Subcutaneous abdominal adipose tissue (tissue), 5 donors: ENCODE results near the gene LRRC28.

Experiments used
- H3K27ac ChIP-seq: one replicate; pipeline ENCODE4 v1.7.0; 2013; ENCODE audit warnings: low read depth, mild to moderate bottlenecking, inconsistent platforms, low read length, moderate library complexity
- H3K27me3 ChIP-seq, 5 donors: one replicate each; pipeline ENCODE4 v1.7.0; 2013; ENCODE audit warnings: low read length in 5 of 5, inconsistent platforms in 1 of 5; ENCODE audit not compliant: control insufficient read depth in 5 of 5, insufficient read depth in 4 of 5
- H3K36me3 ChIP-seq, 5 donors: one replicate each; pipeline ENCODE4 v1.7.0; 2013; ENCODE audit warnings: low read length in 5 of 5; ENCODE audit not compliant: control insufficient read depth in 5 of 5, insufficient read depth in 5 of 5
- H3K4me1 ChIP-seq, 5 donors: one replicate each; pipeline ENCODE4 v1.7.0; 2013; ENCODE audit warnings: low read length in 5 of 5, mild to moderate bottlenecking in 3 of 5, moderate library complexity in 1 of 5; ENCODE audit not compliant: control insufficient read depth in 5 of 5, insufficient read depth in 5 of 5
- H3K4me3 ChIP-seq, 5 donors: one replicate each; pipeline ENCODE4 v1.7.0; 2013; ENCODE audit warnings: low read length in 5 of 5, low read depth in 1 of 5
- H3K9ac ChIP-seq, 5 donors: one replicate each; pipeline ENCODE4 v1.7.0; 2013; ENCODE audit warnings: low read length in 5 of 5, mild to moderate bottlenecking in 4 of 5, moderate library complexity in 3 of 5
- H3K9me3 ChIP-seq, 5 donors: one replicate each; pipeline ENCODE4 v1.7.0; 2013; ENCODE audit warnings: low read length in 5 of 5; ENCODE audit not compliant: control insufficient read depth in 5 of 5
- donor health status: healthy.
- donor health status: healthy.
- donor health status: healthy.
- donor health status: healthy.
- donor health status: healthy.

The LRRC28 gene

DNA sequence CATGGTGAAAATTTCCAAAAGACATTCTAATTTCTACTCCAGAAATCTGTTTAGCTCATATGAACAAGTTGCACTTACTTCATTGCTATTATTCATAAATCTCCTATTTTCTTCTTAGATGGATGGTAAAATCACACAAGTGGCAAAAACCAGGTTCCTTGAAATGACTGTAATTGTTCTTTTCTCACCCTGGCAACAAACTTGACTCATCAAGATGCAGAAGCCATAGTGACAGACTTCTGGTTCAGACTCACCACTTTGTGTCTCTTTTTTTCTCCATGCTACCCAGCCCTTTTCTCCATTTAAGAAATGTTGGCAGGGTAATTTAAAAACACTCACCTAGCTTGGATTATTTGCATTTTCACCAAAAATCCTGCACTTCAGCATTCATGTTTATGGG, 82.1 kb downstream of the LRRC28 start:
- Histone ChIP-seq H3K27ac (no peak overlapping the region), H3K9me3 (no peaks in the 10 kb centered on the region), H3K27me3 (no peaks in the 10 kb centered on the region), H3K36me3 (peaks cover 0 to 7% (median 3%) of the 10 kb centered on the region in 5 donors), H3K4me1 (no peaks in the 10 kb centered on the region), H3K9ac (no peak overlapping the region), H3K4me3 (no peak overlapping the region)

- peaks cover 0 to 7% (median 7%) of the 10 kb centered on the region in 5 donors for H3K36me3 ChIP-seq
- no peak overlapping the region for H3K4me3 ChIP-seq
- no peak overlapping the region for H3K27ac ChIP-seq
- H3K27me3 ChIP-seq: no peaks in the 10 kb centered on the region
- H3K4me1 ChIP-seq: no peaks in the 10 kb centered on the region
- no peak overlapping the region for H3K9ac ChIP-seq
- H3K9me3 ChIP-seq: no peaks in the 10 kb centered on the region
Measured at GRCh38 chr15:99333981-99334380, 82.7 kb downstream of the LRRC28 start.

DNA sequence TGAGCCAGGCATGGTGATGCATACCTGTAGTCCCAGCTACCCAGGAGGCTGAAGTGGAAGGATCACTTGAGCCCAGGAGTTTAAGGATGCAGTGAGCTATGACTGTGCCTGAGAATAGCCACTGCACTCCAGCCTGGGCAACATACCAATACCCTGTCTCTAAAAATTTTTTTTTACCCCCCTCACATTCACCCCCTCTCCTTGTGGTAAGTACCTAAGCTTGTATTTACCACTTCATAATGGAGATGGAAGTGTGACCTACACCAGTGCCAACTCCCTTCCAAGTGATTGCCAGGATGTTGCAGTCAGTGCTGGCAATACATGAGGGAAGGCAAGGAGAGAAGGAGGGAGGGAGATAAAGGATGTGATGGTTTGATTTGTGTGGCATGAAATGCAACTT, 84.2 kb downstream of the LRRC28 start:
- Histone ChIP-seq H3K4me3 (no peak overlapping the region), H3K36me3 (peaks cover 0 to 8% (median 7%) of the 10 kb centered on the region in 5 donors), H3K4me1 (no peaks in the 10 kb centered on the region), H3K9me3 (no peaks in the 10 kb centered on the region), H3K9ac (no peak overlapping the region), H3K27ac (no peak overlapping the region), H3K27me3 (no peaks in the 10 kb centered on the region)

DNA sequence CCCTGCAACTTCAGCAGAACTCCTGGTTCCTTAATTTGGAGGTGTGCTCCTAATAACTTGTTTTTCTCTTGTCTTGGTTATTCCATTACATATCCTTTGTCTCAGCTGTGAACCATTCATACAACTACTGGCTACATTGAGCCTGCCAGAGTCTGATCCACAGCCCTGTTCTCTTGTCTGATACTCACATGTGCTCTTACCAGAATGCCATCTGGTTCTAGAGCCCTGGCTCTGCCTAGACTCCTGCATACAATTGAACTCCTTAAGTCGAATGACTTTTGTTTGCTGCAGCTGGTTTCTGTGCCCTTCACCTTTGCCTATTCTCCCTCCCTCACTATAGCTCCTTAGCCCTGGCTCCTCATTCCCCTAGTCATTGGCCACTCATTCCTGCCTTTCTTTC, 85.5 kb downstream of the LRRC28 start:
- H3K4me1 ChIP-seq: no peaks in the 10 kb centered on the region
- H3K4me3 ChIP-seq: no peak overlapping the region
- no peak overlapping the region for H3K9ac ChIP-seq
- no peak overlapping the region for H3K27ac ChIP-seq
- no peaks in the 10 kb centered on the region for H3K9me3 ChIP-seq
- H3K36me3 ChIP-seq: peaks cover 0 to 8% (median 7%) of the 10 kb centered on the region in 5 donors
- H3K27me3 ChIP-seq: no peaks in the 10 kb centered on the region

GRCh38 chr15:99340347-99340746, 89.1 kb downstream of the LRRC28 start:
- Histone ChIP-seq H3K4me3 (no peak overlapping the region), H3K36me3 (peaks cover 0 to 7% (median 5%) of the 10 kb centered on the region in 5 donors), H3K27me3 (no peaks in the 10 kb centered on the region), H3K4me1 (peaks cover 0 to 3% (median 0%) of the 10 kb centered on the region in 5 donors), H3K9me3 (no peaks in the 10 kb centered on the region), H3K9ac (no peak overlapping the region), H3K27ac (no peak overlapping the region)

GRCh38 chr15:99341786-99342185, 90.5 kb downstream of the LRRC28 start:
- H3K36me3 ChIP-seq: peaks cover 0 to 7% (median 0%) of the 10 kb centered on the region in 5 donors
- H3K4me1 ChIP-seq: peaks cover 0 to 3% (median 0%) of the 10 kb centered on the region in 5 donors
- no peak overlapping the region for H3K4me3 ChIP-seq
- H3K27me3 ChIP-seq: no peaks in the 10 kb centered on the region
- H3K27ac ChIP-seq: no peak overlapping the region
- H3K9ac ChIP-seq: no peak overlapping the region
- no peaks in the 10 kb centered on the region for H3K9me3 ChIP-seq

DNA sequence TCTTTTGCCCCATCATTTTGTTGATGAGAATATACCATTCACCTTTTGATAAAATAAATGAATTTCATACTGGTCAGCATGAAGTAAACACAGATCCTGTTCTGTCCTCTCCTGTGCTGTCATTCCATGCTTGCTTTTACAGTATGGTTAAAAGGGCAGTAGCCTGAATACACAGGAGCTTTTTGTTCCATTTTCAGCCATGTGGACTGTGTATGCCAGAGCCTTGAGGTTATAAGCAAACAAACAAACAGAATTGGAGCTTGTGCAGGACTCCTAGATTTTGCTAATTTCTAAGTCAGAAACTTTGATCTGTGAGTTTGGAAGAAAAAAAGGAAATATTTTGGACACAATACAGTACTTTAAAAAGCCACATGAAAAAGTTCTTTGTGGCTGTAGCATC, 91.9 kb downstream of the LRRC28 start:
- Histone ChIP-seq H3K27ac (no peak overlapping the region), H3K4me1 (peaks cover 0 to 3% (median 0%) of the 10 kb centered on the region in 5 donors), H3K36me3 (peaks cover 0 to 5% (median 0%) of the 10 kb centered on the region in 5 donors), H3K9ac (no peak overlapping the region), H3K27me3 (no peaks in the 10 kb centered on the region), H3K4me3 (no peak overlapping the region), H3K9me3 (no peaks in the 10 kb centered on the region)

DNA sequence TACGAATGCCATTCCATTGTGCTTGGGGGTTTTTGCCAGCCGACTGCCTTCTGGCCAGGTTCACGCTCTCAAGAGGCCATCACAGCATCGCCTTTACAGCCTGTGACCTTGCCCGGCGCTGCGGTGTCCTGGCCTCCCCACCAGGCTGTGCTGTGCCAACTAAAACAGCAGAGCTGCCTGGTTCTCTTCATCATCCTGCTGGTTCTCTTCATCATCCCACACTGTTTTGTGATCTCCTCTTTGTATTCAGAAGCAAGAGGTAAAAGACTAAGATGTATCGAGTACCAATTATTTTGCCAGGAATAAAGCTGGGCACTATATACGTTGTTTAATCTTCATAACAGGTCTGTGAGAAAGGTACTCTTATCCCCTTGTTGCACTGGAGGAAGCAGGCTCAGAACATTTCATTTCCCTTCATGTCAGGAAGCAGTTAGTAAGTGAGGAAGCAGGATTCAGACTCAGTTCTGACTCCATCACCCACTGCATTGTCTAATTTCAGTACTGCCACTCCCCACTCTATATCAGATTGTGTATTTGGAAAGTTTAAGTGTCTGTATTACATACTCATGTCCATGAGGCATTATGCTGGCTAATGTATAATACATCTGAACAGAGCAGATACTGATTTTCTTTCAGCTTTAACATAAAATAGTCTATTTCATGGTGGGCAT, 92.7 kb downstream of the LRRC28 start:
- Histone ChIP-seq H3K36me3 (peaks cover 0 to under 1% (median 0%) of the 10 kb centered on the region in 5 donors), H3K27ac (no peak overlapping the region), H3K9ac (no peak overlapping the region), H3K27me3 (no peaks in the 10 kb centered on the region), H3K9me3 (no peaks in the 10 kb centered on the region), H3K4me1 (peaks cover 0 to 3% (median 0%) of the 10 kb centered on the region in 5 donors), H3K4me3 (no peak overlapping the region)

DNA sequence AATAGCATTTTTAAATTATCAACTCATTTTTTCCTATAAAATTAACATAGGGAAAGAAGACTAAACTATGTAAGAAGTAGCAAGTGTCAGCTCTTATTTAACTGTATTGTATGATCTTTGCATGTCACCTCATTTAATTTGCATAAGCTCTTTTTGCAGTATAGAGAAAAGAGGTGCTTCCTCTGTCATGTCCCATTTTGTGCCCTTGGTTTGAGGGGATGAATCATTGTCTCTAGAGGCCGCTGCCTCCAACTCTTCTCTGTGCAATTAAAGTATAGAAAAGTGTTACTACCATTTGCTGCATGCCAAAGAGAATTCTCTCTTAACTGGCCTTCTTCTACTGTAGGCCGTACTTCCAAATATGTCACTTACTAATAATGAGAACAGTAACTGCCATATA, 93.4 kb downstream of the LRRC28 start:
- Histone ChIP-seq H3K9ac (no peak overlapping the region), H3K4me3 (no peak overlapping the region), H3K9me3 (no peaks in the 10 kb centered on the region), H3K27ac (no peak overlapping the region), H3K4me1 (peaks cover 0 to 3% (median 0%) of the 10 kb centered on the region in 5 donors), H3K36me3 (no peaks in the 10 kb centered on the region), H3K27me3 (no peaks in the 10 kb centered on the region)

DNA sequence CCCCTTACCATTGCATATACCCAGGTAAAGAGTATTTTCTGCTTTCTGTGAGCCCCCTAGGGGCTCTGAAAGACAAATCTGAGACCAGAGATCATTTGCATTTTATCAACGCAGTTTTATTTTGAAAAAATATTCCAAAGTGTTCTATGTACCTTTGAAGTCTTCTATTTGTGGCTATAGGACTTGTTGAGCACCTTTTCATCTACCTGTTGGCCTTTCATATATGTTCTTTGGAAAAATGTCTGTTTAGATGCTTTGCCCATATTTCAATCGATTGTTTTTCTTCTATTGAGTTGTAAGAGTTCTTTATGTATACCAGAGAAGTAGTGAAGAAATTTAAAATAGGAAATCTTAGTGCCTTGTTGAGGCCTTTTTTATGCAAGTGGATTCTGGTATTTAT, 94.0 kb downstream of the LRRC28 start:
- Histone ChIP-seq H3K9ac (no peak overlapping the region), H3K27ac (no peak overlapping the region), H3K36me3 (no peaks in the 10 kb centered on the region), H3K4me3 (no peak overlapping the region), H3K27me3 (no peaks in the 10 kb centered on the region), H3K9me3 (no peaks in the 10 kb centered on the region), H3K4me1 (peaks cover 0 to 3% (median 0%) of the 10 kb centered on the region in 5 donors)
